GM12865 (cell line): ENCODE data around the gene COL6A1.

Experiments
- DNase-seq: peaks from one replicate; pipeline ENCODE4 v3.0.0; 2010; ENCODE audit warnings: low read depth
- H3K4me3 ChIP-seq: 2 replicates; pipeline ENCODE4 v1.5.1; 2011; ENCODE audit warnings: mild to moderate bottlenecking, low read depth, low read length, control low read depth
- CTCF ChIP-seq: IDR thresholded peaks from 2 replicates; pipeline ENCODE4 v1.5.1; 2011; ENCODE audit warnings: low read length, control low read depth, low read depth, inconsistent platforms; ENCODE audit not compliant: insufficient read depth; ENCODE audit errors: missing control alignments

The COL6A1 gene

GRCh38 chr21:45995686-45996179 is 14.2 kb downstream of the COL6A1 start:
- TF ChIP-seq CTCF = no peak
- DNase-seq = no peak
- no peak overlapping the region for H3K4me3 ChIP-seq

DNA sequence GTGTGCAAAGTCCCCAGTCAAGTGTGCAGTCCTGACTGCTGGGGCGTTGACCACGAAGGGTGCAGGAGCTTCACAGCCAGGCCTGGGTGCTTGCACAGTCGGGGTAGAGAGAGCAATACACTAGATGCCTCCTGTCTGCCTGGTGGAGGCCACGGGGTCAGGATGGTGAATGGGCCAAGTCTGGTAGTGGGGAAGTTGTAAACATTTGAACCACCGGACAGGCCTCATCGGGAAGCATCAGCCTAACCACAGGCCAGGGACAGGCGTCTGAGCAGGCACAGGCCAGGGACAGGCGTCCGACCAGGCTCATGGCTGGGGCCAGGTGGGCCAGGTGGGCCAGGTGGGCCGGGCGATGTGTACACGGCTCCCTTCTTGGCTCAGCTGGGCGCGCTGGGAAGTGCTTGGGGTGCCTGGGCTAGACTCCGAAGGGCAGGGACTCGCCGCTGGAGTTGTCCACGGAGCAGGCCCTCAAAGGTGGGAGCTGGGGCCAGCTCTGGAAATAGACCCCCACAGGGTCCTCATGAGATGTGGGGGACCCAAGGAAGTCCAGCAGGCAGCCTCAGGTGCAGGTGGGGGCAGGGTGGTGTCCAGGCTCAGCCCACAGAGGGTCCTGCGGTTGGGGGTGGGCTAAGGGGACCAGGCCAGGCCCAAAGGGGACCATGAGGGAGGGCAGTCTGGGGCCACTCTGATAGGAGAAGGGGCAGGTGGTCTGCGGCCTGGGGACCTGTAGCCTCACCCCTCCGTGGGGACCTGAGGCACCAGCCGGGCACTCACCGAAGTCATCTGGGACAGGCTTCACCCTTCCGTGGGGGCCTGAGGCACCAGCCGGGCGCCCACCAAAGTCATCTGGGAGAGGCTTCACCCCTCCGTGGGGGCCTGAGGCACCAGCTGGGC is 15.0 kb downstream of the COL6A1 start:
- no peak for TF ChIP-seq CTCF
- H3K4me3 ChIP-seq = no peak overlapping the region
- DNase-seq = no peak

GRCh38 chr21:45997205-45997494 is 15.6 kb downstream of the COL6A1 start:
- H3K4me3 ChIP-seq = no peak overlapping the region
- no peak for DNase-seq
- no peak for TF ChIP-seq CTCF

DNA sequence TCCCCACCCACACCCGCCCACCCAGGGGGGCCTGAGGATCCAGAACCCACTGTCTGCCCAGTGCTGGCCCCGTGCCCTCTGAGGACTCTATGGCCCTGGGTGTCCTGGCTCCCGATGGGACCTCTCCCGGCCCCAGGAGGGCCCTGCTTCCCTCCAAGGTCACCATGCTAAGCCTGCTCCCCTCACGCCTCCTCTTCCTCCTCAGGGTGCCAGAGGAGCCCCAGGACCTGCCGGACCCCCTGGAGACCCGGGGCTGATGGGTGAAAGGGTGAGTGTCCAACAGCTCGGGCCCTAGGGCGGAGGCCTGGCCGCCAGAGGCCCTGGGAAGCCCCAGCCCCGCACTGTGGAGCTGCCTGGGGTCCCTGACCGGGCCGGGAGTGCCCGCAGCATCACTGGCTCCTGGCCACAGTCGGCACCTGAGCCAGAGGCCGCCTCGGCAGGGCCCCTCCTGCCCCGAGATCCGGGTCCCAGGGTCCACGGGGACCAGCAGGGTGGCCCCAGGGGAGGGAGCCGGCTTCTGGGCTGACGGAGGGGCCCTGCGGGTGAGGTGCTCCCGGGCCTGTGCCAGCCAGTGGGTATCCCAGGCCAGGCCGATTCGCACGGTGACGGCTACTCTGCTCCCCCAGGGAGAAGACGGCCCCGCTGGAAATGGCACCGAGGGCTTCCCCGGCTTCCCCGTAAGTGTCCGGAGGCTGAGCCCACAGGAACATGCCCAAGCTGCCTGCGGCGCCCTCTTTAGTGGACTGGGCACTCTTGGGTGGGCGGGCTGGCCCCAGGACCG is 16.1 kb downstream of the COL6A1 start:
- no peak overlapping the region for H3K4me3 ChIP-seq
- DNase-seq = no peak
- no peak for TF ChIP-seq CTCF

GRCh38 chr21:45998276-45998701 is 16.7 kb downstream of the COL6A1 start:
- TF ChIP-seq CTCF = no peak
- no peak overlapping the region for H3K4me3 ChIP-seq

GRCh38 chr21:45998871-45999580 is 17.5 kb downstream of the COL6A1 start:
- no peak for DNase-seq
- TF ChIP-seq CTCF = no peak
- H3K4me3 ChIP-seq = no peak overlapping the region

More at GRCh38 chr21:45998276-45998701, 16.7 kb downstream of the COL6A1 start:
- DNase-seq = no peak
